ENCODE results near the gene CDH4. TPM values are rescaled to one million over a fixed set of nuclear protein-coding genes. Genes with fewer than 3 reads are reported as not detected.

Gene CDH4
- polyA plus RNA-seq, 1 experiment: 1.5 TPM

GRCh38 chr20:61935926-61936700, 684.1 kb downstream of the CDH4 start:
- DNase-seq (ENCODE audit: low read depth): no peak
- Histone ChIP-seq H3K27me3 (ENCODE audit: control insufficient read depth, insufficient read depth, low read length) (no peaks in the 10 kb centered on the region), H3K36me3 (ENCODE audit: control insufficient read depth, insufficient read depth, low read length) (no peaks in the 10 kb centered on the region), H3K4me3 (ENCODE audit: low read depth, low read length) (no peak overlapping the region)
- CTCF ChIA-PET: no interaction called here
- TF ChIP-seq CTCF (IDR thresholded peaks at IDR 0.05; ENCODE audit: insufficient read depth, low read depth, low read length): no peak
- POLR2A ChIA-PET: no interaction called here

GRCh38 chr20:61936701-61937131, 684.7 kb downstream of the CDH4 start:
- DNase-seq (ENCODE audit: low read depth): no peak
- TF ChIP-seq CTCF (IDR thresholded peaks at IDR 0.05; ENCODE audit: insufficient read depth, low read depth, low read length): no peak
- ChIA-PET CTCF (interaction anchor here (0.6 kb wide), 1 partner anchor 60 kb away, joined by 3 read pairs; no protein-coding TSS in a partner anchor), POLR2A (no interaction called here)
- Histone ChIP-seq H3K36me3 (ENCODE audit: control insufficient read depth, insufficient read depth, low read length) (no peaks in the 10 kb centered on the region), H3K4me3 (ENCODE audit: low read depth, low read length) (no peak overlapping the region), H3K27me3 (ENCODE audit: control insufficient read depth, insufficient read depth, low read length) (no peaks in the 10 kb centered on the region)

DNA sequence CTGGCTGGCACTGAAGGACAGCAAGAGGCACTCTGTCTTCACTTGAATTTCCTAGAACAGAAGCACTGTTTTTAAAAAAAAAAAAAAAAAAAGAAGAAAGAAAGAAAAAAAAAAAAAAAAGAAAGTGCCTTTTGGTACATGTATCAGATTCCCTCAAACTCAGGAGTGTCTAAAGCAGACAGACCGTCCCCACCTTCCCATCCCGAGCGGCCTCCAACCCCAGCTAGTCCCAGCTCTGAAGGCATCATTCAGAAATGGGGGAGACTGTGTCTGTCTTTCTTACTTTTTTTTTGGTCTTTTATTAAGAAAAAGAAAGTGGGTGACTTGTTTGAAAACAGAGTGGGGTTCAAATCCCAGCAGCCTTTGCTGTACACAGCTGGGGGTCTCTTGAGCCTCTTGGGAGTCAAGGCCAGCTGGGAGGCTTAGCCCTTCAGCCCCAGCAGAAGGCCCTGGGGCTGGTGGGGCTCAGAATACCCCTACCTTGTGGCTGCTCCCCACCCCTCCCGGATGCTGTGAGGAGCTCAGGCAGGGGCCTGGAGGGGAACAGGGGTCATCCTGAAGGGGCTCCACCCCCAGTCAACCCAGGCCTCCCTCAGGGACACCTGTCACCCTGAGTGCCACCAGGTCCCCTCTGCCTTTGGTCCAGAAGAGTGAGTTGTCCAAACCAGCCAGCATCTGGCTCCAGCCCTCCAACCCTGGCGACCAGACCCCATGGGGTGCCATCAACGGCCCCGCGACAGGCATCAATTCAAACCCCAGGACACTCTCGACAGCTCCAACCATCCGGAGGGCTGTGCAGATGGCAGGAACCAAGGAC, 685.3 kb downstream of the CDH4 start:
- Histone ChIP-seq H3K27me3 (ENCODE audit: control insufficient read depth, insufficient read depth, low read length) (no peaks in the 10 kb centered on the region), H3K36me3 (ENCODE audit: control insufficient read depth, insufficient read depth, low read length) (no peaks in the 10 kb centered on the region), H3K4me3 (ENCODE audit: low read depth, low read length) (no peak overlapping the region)
- no peak for DNase-seq (ENCODE audit: low read depth)
- no peak for TF ChIP-seq CTCF (IDR thresholded peaks at IDR 0.05; ENCODE audit: insufficient read depth, low read depth, low read length)
- CTCF ChIA-PET: interaction anchor here (0.6 kb wide), 1 partner anchor 60 kb away, joined by 3 read pairs; no protein-coding TSS in a partner anchor
- POLR2A ChIA-PET: no interaction called here

DNA sequence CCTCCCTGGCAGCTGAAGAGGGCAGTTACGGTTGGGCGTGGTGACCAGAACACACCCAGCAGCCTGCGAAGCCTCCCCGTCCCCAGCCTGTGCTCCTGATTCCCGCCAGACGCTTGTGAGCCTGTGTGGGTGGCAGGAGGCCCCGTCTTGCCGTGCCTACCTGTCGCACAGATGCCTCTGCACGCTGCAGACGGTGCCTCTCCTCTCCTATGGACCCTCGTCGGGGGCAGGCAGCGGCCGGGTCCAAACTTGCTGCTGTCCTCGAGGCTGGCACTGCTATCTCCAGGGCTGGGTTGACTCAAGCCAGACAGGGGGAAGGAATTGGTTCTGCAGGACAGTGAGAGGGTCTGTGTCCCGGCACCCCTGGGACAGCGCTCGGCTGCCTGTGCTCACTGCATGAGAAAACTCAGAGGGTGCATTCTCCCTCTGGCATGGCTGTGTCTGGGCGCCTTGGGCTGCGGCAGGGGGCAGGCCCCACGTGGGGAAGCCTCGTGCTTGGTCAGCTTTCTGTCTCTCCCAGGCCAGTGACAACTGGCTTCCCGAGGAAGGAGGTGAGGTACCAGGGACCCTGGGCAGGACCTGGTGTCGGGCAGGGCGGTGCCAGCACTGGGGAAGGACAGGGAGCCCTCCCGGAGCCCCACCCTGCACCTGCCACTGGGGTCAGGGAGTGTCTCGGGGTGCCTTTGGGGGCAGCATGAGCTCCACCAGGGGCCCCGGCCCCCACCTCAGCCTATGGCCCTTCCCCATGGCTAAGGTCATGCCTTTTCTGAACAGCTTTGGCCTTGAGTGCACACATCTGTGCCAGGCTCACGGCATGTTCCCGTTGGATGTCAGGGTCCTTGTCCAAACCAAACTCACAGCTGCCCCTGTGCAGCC, 686.1 kb downstream of the CDH4 start:
- H3K4me3 ChIP-seq (ENCODE audit: low read depth, low read length): no peak overlapping the region
- no peaks in the 10 kb centered on the region for H3K36me3 ChIP-seq (ENCODE audit: control insufficient read depth, insufficient read depth, low read length)
- no peak for TF ChIP-seq CTCF (IDR thresholded peaks at IDR 0.05; ENCODE audit: insufficient read depth, low read depth, low read length)
- POLR2A ChIA-PET: no interaction called here
- CTCF ChIA-PET: interaction anchor here (1.6 kb wide), 1 partner anchor 42 kb away, joined by 3 read pairs; no protein-coding TSS in a partner anchor
- H3K27me3 ChIP-seq (ENCODE audit: control insufficient read depth, insufficient read depth, low read length): no peaks in the 10 kb centered on the region
- DNase-seq (ENCODE audit: low read depth): no peak

Measured in BJ (cell line).